HG03159 (cell line): Measurements from ENCODE around the gene DHX58.

Source experiments
- ATAC-seq: cut with Tn5 transposase; IDR thresholded peaks from one replicate; pipeline ENCODE4 v1.9.1; 2021; ENCODE audit warnings: mild to moderate bottlenecking, moderate library complexity; ENCODE audit not compliant: unreplicated experiment

DHX58 gene

GRCh38 chr17:42111265-42111636 lies 1.3 kb downstream of the DHX58 start:
- no peak for ATAC-seq

- ATAC-seq, result no peak
Measured at GRCh38 chr17:42110301-42111264, 1.9 kb downstream of the DHX58 start.

- ATAC-seq, result no peak
Measured at GRCh38 chr17:42109086-42109485, 3.4 kb downstream of the DHX58 start.

- ATAC-seq, result no peak
Measured at GRCh38 chr17:42107597-42108576, 4.6 kb downstream of the DHX58 start.

GRCh38 chr17:42107124-42107523 lies 5.4 kb downstream of the DHX58 start:
- ATAC-seq, result no peak

- ATAC-seq, result no peak
Measured at GRCh38 chr17:42106009-42106408, 6.5 kb downstream of the DHX58 start.

GRCh38 chr17:42104264-42104663 lies 8.2 kb downstream of the DHX58 start:
- ATAC-seq, result no peak

- no peak for ATAC-seq
Measured at GRCh38 chr17:42103221-42103954, 9.1 kb downstream of the DHX58 start.

- no peak for ATAC-seq
Measured at GRCh38 chr17:42101513-42102292, 10.8 kb downstream of the DHX58 start.

- no peak for ATAC-seq
Measured at GRCh38 chr17:42098730-42099399, 13.6 kb downstream of the DHX58 start.

- ATAC-seq, result no peak
Measured at GRCh38 chr17:42097691-42098631, 14.6 kb downstream of the DHX58 start, which contains the start of gene ZNF385C. Gene ZNF385C (minus strand): TSS chr17:42098473. CDS start chr17:42063056, 35,417 bp downstream.

GRCh38 chr17:42096360-42097111 lies 16.0 kb downstream of the DHX58 start:
- no peak for ATAC-seq

GRCh38 chr17:42094375-42095069 lies 18.0 kb downstream of the DHX58 start:
- no peak for ATAC-seq

- no peak for ATAC-seq
Measured at GRCh38 chr17:42092939-42093338, 19.6 kb downstream of the DHX58 start.

- ATAC-seq, result no peak
Measured at GRCh38 chr17:42090964-42091790, 21.3 kb downstream of the DHX58 start.

- ATAC-seq, result no peak
Measured at GRCh38 chr17:42088736-42089135, 23.8 kb downstream of the DHX58 start.
